ENCODE data around the gene CNTNAP2. TPM values are rescaled to one million over a fixed set of nuclear protein-coding genes. Genes with fewer than 3 reads are reported as not detected.
A peak's percentile ranks its signal among the peaks of the same experiment; 100 is the strongest.

CNTNAP2 gene
- total RNA-seq, 1 experiment from 2014 or later, result 0.07 TPM

GRCh38 chr7:146290746-146291145 is 174.1 kb downstream of the CNTNAP2 start:
- no peak for DNase-seq (ENCODE audit: low spot score)

GRCh38 chr7:146291900-146292299 is 175.3 kb downstream of the CNTNAP2 start:
- no peak for DNase-seq (ENCODE audit: low spot score)

- DNase-seq (ENCODE audit: low spot score), result no peak
These were observed 179.4 kb downstream of the CNTNAP2 start for GRCh38 chr7:146296028-146296427.

GRCh38 chr7:146314962-146315361 is 198.4 kb downstream of the CNTNAP2 start:
- DNase-seq (ENCODE audit: low spot score), result no peak

- no peak for DNase-seq (ENCODE audit: low spot score)
These were observed 203.0 kb downstream of the CNTNAP2 start for GRCh38 chr7:146319629-146320028.

GRCh38 chr7:146321301-146321700 is 204.7 kb downstream of the CNTNAP2 start:
- DNase-seq (ENCODE audit: low spot score), result no peak

GRCh38 chr7:146331369-146331768 is 214.8 kb downstream of the CNTNAP2 start:
- no peak for DNase-seq (ENCODE audit: low spot score)

- no peak for DNase-seq (ENCODE audit: low spot score)
These were observed 228.7 kb downstream of the CNTNAP2 start for GRCh38 chr7:146345251-146345650.

- DNase-seq (ENCODE audit: low spot score), result no peak
These were observed 229.5 kb downstream of the CNTNAP2 start for GRCh38 chr7:146346096-146346495.

GRCh38 chr7:146355216-146355615 is 238.6 kb downstream of the CNTNAP2 start:
- DNase-seq (ENCODE audit: low spot score), result no peak

- DNase-seq (ENCODE audit: low spot score), result no peak
These were observed 242.6 kb downstream of the CNTNAP2 start for GRCh38 chr7:146359176-146359575.

GRCh38 chr7:146366938-146367337 is 250.3 kb downstream of the CNTNAP2 start:
- peak; percentile 72 for DNase-seq (ENCODE audit: low spot score)

GRCh38 chr7:146370171-146370570 is 253.6 kb downstream of the CNTNAP2 start:
- no peak for DNase-seq (ENCODE audit: low spot score)

- peak; percentile 38 for DNase-seq (ENCODE audit: low spot score)
These were observed 258.6 kb downstream of the CNTNAP2 start for GRCh38 chr7:146375170-146375569.

GRCh38 chr7:146378196-146378595 is 261.6 kb downstream of the CNTNAP2 start:
- no peak for DNase-seq (ENCODE audit: low spot score)

GRCh38 chr7:146387140-146387539 is 270.5 kb downstream of the CNTNAP2 start:
- no peak for DNase-seq (ENCODE audit: low spot score)

GRCh38 chr7:146388928-146389327 is 272.3 kb downstream of the CNTNAP2 start:
- no peak for DNase-seq (ENCODE audit: low spot score)

- DNase-seq (ENCODE audit: low spot score), result no peak
These were observed 276.7 kb downstream of the CNTNAP2 start for GRCh38 chr7:146393346-146393745.

- DNase-seq (ENCODE audit: low spot score), result no peak
These were observed 280.5 kb downstream of the CNTNAP2 start for GRCh38 chr7:146397141-146397540.

GRCh38 chr7:146401939-146402338 is 285.3 kb downstream of the CNTNAP2 start:
- no peak for DNase-seq (ENCODE audit: low spot score)

GRCh38 chr7:146405737-146406136 is 289.1 kb downstream of the CNTNAP2 start:
- no peak for DNase-seq (ENCODE audit: low spot score)

- DNase-seq (ENCODE audit: low spot score), result no peak
These were observed 295.4 kb downstream of the CNTNAP2 start for GRCh38 chr7:146411975-146412374.

GRCh38 chr7:146412781-146413180 is 296.2 kb downstream of the CNTNAP2 start:
- DNase-seq (ENCODE audit: low spot score), result no peak

- no peak for DNase-seq (ENCODE audit: low spot score)
These were observed 297.8 kb downstream of the CNTNAP2 start for GRCh38 chr7:146414373-146414772.

- no peak for DNase-seq (ENCODE audit: low spot score)
These were observed 298.3 kb downstream of the CNTNAP2 start for GRCh38 chr7:146414937-146415336.

Data from A172 (cell line).